CD4-positive, alpha-beta memory T cell (primary cell): ENCODE results near the gene MYH16. TPM values are rescaled to one million over a fixed set of nuclear protein-coding genes. Genes with fewer than 3 reads are reported as not detected.
"Not testable (repeated sequence)": the region's sequence is repeated elsewhere in the genome, so short reads cannot be mapped to it uniquely, and the experiment has no call there.

Experiments used
- CTCF ChIA-PET: fragments of 350-600 bp; sonication (Branson Sonifier 250); formaldehyde crosslinking; loops from one replicate; lab custom pipeline; 2021; ENCODE audit warnings: inconsistent platforms; ENCODE audit not compliant: partially characterized antibody; lab: Charles Lee
- POLR2A ChIA-PET: fragments of 350-600 bp; sonication (Branson Sonifier 250); formaldehyde crosslinking; loops from one replicate; lab custom pipeline; 2021; ENCODE audit not compliant: partially characterized antibody; lab: Charles Lee
- DNase-seq, 5 donors: peaks; one replicate each; pipeline versions ENCODE4 v3.0.0 to v3.0.0-alpha.2; 2020 to 2022; ENCODE audit warnings: mixed read lengths in 1 of 5
- H3K27ac ChIP-seq: one replicate; pipeline ENCODE4 v1.7.0; 2013; ENCODE audit warnings: low read depth, low read length
- H3K27me3 ChIP-seq: 2 replicates; pipeline ENCODE4 v1.7.0; 2013; ENCODE audit warnings: mild to moderate bottlenecking, low read length, moderate library complexity; ENCODE audit not compliant: insufficient read depth
- H3K36me3 ChIP-seq: 2 replicates; pipeline ENCODE4 v1.7.0; 2013; ENCODE audit warnings: mild to moderate bottlenecking, low read length, moderate library complexity; ENCODE audit not compliant: insufficient read depth
- H3K4me1 ChIP-seq: 2 replicates; pipeline ENCODE4 v1.7.0; 2013; ENCODE audit warnings: mild to moderate bottlenecking, low read length, moderate library complexity; ENCODE audit not compliant: insufficient read depth
- H3K4me3 ChIP-seq, 2 donors: one replicate each; pipeline ENCODE4 v1.7.0; 2013; ENCODE audit warnings: low read length in 2 of 2, mild to moderate bottlenecking in 1 of 2
- H3K9me3 ChIP-seq, 2 donors: one replicate each; pipeline ENCODE4 v1.7.0; 2013; ENCODE audit warnings: low read length in 2 of 2, control low read depth in 1 of 2; ENCODE audit not compliant: control insufficient read depth in 1 of 2
- H3K27ac Mint-ChIP-seq, 7 donors: one replicate each; pipeline ENCODE4 v1.8.0; 2020 to 2021; ENCODE audit warnings: mixed read lengths in 7 of 7, mild to moderate bottlenecking in 6 of 7, inconsistent platforms in 3 of 7, moderate library complexity in 3 of 7
- H3K27me3 Mint-ChIP-seq, 2 donors: one replicate each; pipeline ENCODE4 v1.8.0; 2020 to 2021; ENCODE audit warnings: mixed read lengths in 2 of 2
- H3K36me3 Mint-ChIP-seq, 2 donors: one replicate each; pipeline ENCODE4 v1.8.0; 2020 to 2021; ENCODE audit warnings: mixed read lengths in 2 of 2, inconsistent platforms in 1 of 2, mild to moderate bottlenecking in 1 of 2
- H3K4me1 Mint-ChIP-seq, 4 donors: one replicate each; pipeline ENCODE4 v1.8.0; 2020 to 2021; ENCODE audit warnings: mixed read lengths in 4 of 4, mild to moderate bottlenecking in 1 of 4
- H3K4me3 Mint-ChIP-seq, 8 donors: one replicate each; pipeline ENCODE4 v1.8.0; 2020 to 2021; ENCODE audit warnings: mixed read lengths in 8 of 8, mild to moderate bottlenecking in 7 of 8, moderate library complexity in 6 of 8, inconsistent platforms in 3 of 8
- H3K9me3 Mint-ChIP-seq, 8 donors: one replicate each; pipeline ENCODE4 v1.8.0; 2020 to 2021; ENCODE audit warnings: mixed read lengths in 8 of 8, mild to moderate bottlenecking in 5 of 8, inconsistent platforms in 3 of 8, moderate library complexity in 1 of 8
- intact Hi-C: fragments of 100-400 bp; cut with micrococcal nuclease; formaldehyde crosslinking; loops from one replicate; pipeline ENCODE4 v1.15.1; 2023
- polyA plus RNA-seq, 2 donors: library from polyadenylated mRNA; unstranded; fragments of 300-500 nt; fragmentation: Illumina TruSeq; gene quantifications; one replicate each; pipeline ENCODE4 v1.2.3, GENCODE V29; 2021
- total RNA-seq, 2 experiments: library from RNA; stranded (reverse); gene quantifications; one replicate each; pipeline ENCODE4 v1.2.3, GENCODE V29; 2021

Gene MYH16
- total and polyA plus RNA-seq, 4 experiments from 2014 or later: not detected

DNA sequence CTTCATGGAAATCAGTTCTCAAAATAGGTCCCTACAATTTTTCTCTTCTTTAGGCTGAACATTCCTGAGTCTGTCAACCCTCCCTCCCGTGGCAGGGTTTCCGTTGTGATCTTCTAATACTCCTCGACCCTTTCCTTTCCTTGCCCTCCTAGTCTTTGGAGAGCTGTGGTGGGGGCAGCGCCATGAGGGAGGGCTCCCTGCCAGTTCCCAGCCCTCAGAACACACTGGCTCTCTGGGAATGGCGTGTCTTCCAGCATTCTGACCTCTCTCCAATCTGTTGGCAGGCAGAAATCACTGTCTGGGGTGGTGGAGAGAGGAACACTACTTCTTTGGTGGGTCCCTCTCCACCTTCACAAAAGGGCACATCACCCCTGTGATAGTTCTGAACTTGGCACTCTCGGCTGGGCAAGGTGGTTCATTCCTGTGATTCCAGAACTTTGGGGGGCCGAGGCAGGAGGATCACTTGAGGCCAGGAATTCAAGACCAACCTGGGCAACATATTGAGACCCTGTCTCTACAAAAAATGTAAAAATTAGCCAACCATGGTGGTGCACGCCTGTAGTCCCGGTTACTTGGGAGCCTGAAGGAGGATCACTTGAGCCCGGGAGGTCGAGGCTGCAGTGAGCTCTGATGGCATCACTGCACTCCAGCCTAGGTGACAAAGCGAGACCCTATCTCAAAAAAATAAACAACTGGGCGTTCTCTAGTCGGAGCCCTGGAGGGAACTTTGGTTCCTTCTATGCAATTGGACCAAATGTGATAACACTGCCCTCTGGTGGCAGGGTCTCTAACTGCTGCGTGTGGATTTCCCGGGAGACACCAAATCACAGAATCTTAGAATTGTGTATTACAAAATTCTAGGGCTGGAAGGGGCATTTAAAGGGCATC, 39.9 kb downstream of the MYH16 start:
- Mint-ChIP-seq H3K27me3 (peaks cover 5 to 10% of the 10 kb centered on the region in 2 donors), H3K36me3 (no peaks in the 10 kb centered on the region), H3K4me3 (peak overlapping the region in 5 of 8 donors; percentile 7 to 65 (median 36)), H3K27ac (peak overlapping the region in 3 of 7 donors; percentile 18 to 81 (median 70)), H3K9me3 (peaks cover 0 to 3% (median 0%) of the 10 kb centered on the region in 8 donors), H3K4me1 (peaks cover 0 to 5% (median under 1%) of the 10 kb centered on the region in 4 donors)
- DNase-seq: peak; percentile 59 to 68 (median 63)
- Histone ChIP-seq H3K27ac (no peak overlapping the region), H3K9me3 (no peaks in the 10 kb centered on the region), H3K4me1 (peaks cover 6% of the 10 kb centered on the region), H3K4me3 (no peak overlapping the region), H3K27me3 (no peaks in the 10 kb centered on the region), H3K36me3 (no peaks in the 10 kb centered on the region)
- intact Hi-C loops: no loop called here
- CTCF ChIA-PET: interaction anchor here (1.0 to 8.0 kb wide), 10 partner anchors 10 to 288 kb away, joined by 3 to 99 read pairs (median 4); partner anchors contain the start of gene ARPC1A
- POLR2A ChIA-PET: interaction anchor here (0.9 kb wide), 1 partner anchor 13 kb away, joined by 4 read pairs; the partner anchor contains the start of gene ARPC1A

- no peak for DNase-seq
- no peaks in the 10 kb centered on the region for H3K36me3 ChIP-seq
- ChIA-PET POLR2A (interaction anchor here (0.9 kb wide), 1 partner anchor 13 kb away, joined by 4 read pairs; the partner anchor contains the start of gene ARPC1A), CTCF (interaction anchor here (0.9 to 8.0 kb wide), 13 partner anchors 10 to 289 kb away, joined by 3 to 99 read pairs (median 4); partner anchors contain the start of gene ARPC1A)
- intact Hi-C loops: no loop called here
- H3K27me3 ChIP-seq: no peaks in the 10 kb centered on the region
- peaks cover 6% of the 10 kb centered on the region for H3K4me1 ChIP-seq
- peaks cover 0 to 3% (median 0%) of the 10 kb centered on the region in 8 donors for H3K9me3 Mint-ChIP-seq
- no peak overlapping the region for H3K27ac ChIP-seq
- no peaks in the 10 kb centered on the region for H3K9me3 ChIP-seq
- peak overlapping the region in 5 of 8 donors; percentile 7 to 65 (median 36) for H3K4me3 Mint-ChIP-seq
- no peak overlapping the region for H3K4me3 ChIP-seq
- H3K4me1 Mint-ChIP-seq: peaks cover 0 to 5% (median under 1%) of the 10 kb centered on the region in 4 donors
- H3K27ac Mint-ChIP-seq: peak overlapping the region in 3 of 7 donors; percentile 18 to 81 (median 70)
- peaks cover 5 to 10% of the 10 kb centered on the region in 2 donors for H3K27me3 Mint-ChIP-seq
- no peaks in the 10 kb centered on the region for H3K36me3 Mint-ChIP-seq
These were observed 40.5 kb downstream of the MYH16 start for GRCh38 chr7:99313204-99313573.

- Mint-ChIP-seq H3K36me3 (no peaks in the 10 kb centered on the region), H3K27me3 (peaks cover 5 to 10% of the 10 kb centered on the region in 2 donors), H3K4me1 (peaks cover 0 to 5% (median under 1%) of the 10 kb centered on the region in 4 donors), H3K4me3 (no peak overlapping the region), H3K27ac (no peak overlapping the region), H3K9me3 (peaks cover 0 to 3% (median 0%) of the 10 kb centered on the region in 8 donors)
- Histone ChIP-seq H3K9me3 (no peaks in the 10 kb centered on the region), H3K36me3 (no peaks in the 10 kb centered on the region), H3K4me1 (peaks cover 6% of the 10 kb centered on the region), H3K27ac (no peak overlapping the region), H3K27me3 (no peaks in the 10 kb centered on the region), H3K4me3 (no peak overlapping the region)
- ChIA-PET POLR2A (no interaction called here), CTCF (interaction anchor here (0.9 to 8.0 kb wide), 5 partner anchors 11 to 276 kb away, joined by 3 to 99 read pairs (median 6); partner anchors contain the start of gene ARPC1A)
- intact Hi-C loops: no loop called here
- no peak for DNase-seq
These were observed 41.9 kb downstream of the MYH16 start for GRCh38 chr7:99314504-99314903.

GRCh38 chr7:99320371-99320770, 47.7 kb downstream of the MYH16 start:
- Mint-ChIP-seq H3K36me3 (no peaks in the 10 kb centered on the region), H3K9me3 (no peaks in the 10 kb centered on the region), H3K27me3 (no peaks in the 10 kb centered on the region), H3K4me1 (no peaks in the 10 kb centered on the region), H3K27ac (no peak overlapping the region), H3K4me3 (no peak overlapping the region)
- intact Hi-C loops: no loop called here
- peaks cover 7% of the 10 kb centered on the region for H3K4me1 ChIP-seq
- no peaks in the 10 kb centered on the region for H3K36me3 ChIP-seq
- CTCF ChIA-PET: interaction anchor here (1.1 kb wide), 1 partner anchor 10 kb away, joined by 5 read pairs; no protein-coding TSS in a partner anchor
- H3K9me3 ChIP-seq: no peaks in the 10 kb centered on the region
- H3K4me3 ChIP-seq: no peak overlapping the region
- no peak for DNase-seq
- H3K27ac ChIP-seq: no peak overlapping the region
- H3K27me3 ChIP-seq: no peaks in the 10 kb centered on the region
- POLR2A ChIA-PET: no interaction called here

GRCh38 chr7:99322659-99323058, 50.0 kb downstream of the MYH16 start:
- intact Hi-C loops, H3K27me3 Mint-ChIP-seq, H3K27ac ChIP-seq, H3K9me3 Mint-ChIP-seq, H3K9me3 ChIP-seq, DNase-seq, POLR2A ChIA-PET, H3K36me3 ChIP-seq, H3K27me3 ChIP-seq, H3K4me3 ChIP-seq: not testable (repeated sequence)
- Mint-ChIP-seq H3K36me3 (peaks cover 0 to 11% of the 10 kb centered on the region in 2 donors), H3K4me3 (peak overlapping the region in 1 of 8 donors; percentile 29), H3K4me1 (peaks cover 10 to 15% (median 12%) of the 10 kb centered on the region in 4 donors), H3K27ac (peak overlapping the region in 1 of 7 donors; percentile 27)
- CTCF ChIA-PET: interaction anchor here (1.2 kb wide), 1 partner anchor 9 kb away, joined by 4 read pairs; no protein-coding TSS in a partner anchor
- peaks cover 21% of the 10 kb centered on the region for H3K4me1 ChIP-seq

DNA sequence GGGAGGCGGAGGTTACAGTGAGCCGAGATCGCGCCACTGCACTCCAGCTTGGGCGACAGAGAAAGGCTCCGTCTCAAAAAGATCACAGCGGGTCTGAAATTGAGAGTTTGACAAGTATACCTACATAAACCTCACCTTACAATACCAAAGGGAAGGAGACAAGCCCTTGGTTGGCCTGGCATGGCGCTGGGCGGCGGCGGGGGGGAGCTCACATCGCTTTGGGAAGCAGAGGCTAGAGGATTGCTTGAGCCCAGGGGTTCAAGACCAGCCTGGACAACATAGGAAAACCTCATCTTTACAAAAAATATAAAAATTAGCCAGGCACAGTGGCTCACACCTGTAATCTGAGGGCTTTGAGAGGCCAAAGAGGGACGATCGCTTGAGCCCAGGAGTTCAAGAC, 51.9 kb downstream of the MYH16 start:
- Histone ChIP-seq H3K36me3 (no peaks in the 10 kb centered on the region), H3K4me1 (peaks cover 37% of the 10 kb centered on the region), H3K27me3 (no peaks in the 10 kb centered on the region), H3K4me3 (no peak overlapping the region), H3K9me3 (no peaks in the 10 kb centered on the region), H3K27ac (no peak overlapping the region)
- DNase-seq: no peak
- POLR2A ChIA-PET: no interaction called here
- Mint-ChIP-seq H3K36me3 (peaks cover 0 to 11% of the 10 kb centered on the region in 2 donors), H3K9me3 (peaks cover 0 to 2% (median 0%) of the 10 kb centered on the region in 8 donors), H3K27me3 (no peaks in the 10 kb centered on the region), H3K4me3 (peak overlapping the region; percentile 86 to 95 (median 90)), H3K27ac (peak overlapping the region in 3 of 7 donors; percentile 91 to 97 (median 93)), H3K4me1 (peaks cover 21 to 32% (median 25%) of the 10 kb centered on the region in 4 donors)
- CTCF ChIA-PET: interaction anchor here (4.0 kb wide), 1 partner anchor 12 kb away, joined by 40 read pairs; no protein-coding TSS in a partner anchor
- intact Hi-C loops: loop anchor here (2.0 kb wide), 1 partner anchor 56 kb away; no protein-coding TSS in a partner anchor
